Measurements from ENCODE around the gene IFNA21.
"Not testable (repeated sequence)": the region's sequence is repeated elsewhere in the genome, so short reads cannot be mapped to it uniquely, and the experiment has no call there.

DNA sequence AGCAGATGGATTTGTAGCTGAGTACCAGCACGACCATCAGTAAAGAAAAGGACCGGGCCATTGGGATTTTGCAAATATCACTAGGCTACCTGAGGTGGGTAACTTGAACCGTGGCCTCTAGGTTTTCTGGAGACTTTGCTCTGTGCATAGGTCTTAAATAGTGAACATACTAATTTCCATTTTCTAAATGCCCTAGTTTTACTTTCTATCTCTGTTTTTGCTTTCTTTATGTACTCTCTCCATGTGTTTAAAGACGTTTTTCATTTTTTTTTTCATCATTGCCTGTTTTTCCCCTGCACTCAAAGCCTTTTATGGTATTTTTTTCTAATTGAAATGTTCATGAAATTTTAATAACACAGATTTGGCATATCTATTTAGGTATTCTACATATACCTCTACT, 35.6 kb upstream of the IFNA21 start, which contains the start of gene IFNA7:
- not testable (repeated sequence) for TF ChIP-seq CTCF (IDR thresholded peaks at IDR 0.05); ZFX (IDR thresholded peaks at IDR 0.05; ENCODE audit: borderline replicate concordance)
